GM19467 (cell line): Measurements from ENCODE around the gene PTPRN2.
"Not testable (repeated sequence)": the region's sequence is repeated elsewhere in the genome, so short reads cannot be mapped to it uniquely, and the experiment has no call there.

Experiments used
- ATAC-seq: cut with Tn5 transposase; IDR thresholded peaks from one replicate; pipeline ENCODE4 v1.9.1; 2021; ENCODE audit warnings: mild to moderate bottlenecking, moderate library complexity; ENCODE audit not compliant: unreplicated experiment

PTPRN2 gene

GRCh38 chr7:158206341-158206740, 381.3 kb downstream of the PTPRN2 start:
- no peak for ATAC-seq

GRCh38 chr7:158204453-158204852, 383.2 kb downstream of the PTPRN2 start:
- no peak for ATAC-seq

- ATAC-seq, result not testable (repeated sequence)
Observed at GRCh38 chr7:158203948-158204347, 383.7 kb downstream of the PTPRN2 start.

GRCh38 chr7:158194365-158194900, 393.2 kb downstream of the PTPRN2 start:
- no peak for ATAC-seq

DNA sequence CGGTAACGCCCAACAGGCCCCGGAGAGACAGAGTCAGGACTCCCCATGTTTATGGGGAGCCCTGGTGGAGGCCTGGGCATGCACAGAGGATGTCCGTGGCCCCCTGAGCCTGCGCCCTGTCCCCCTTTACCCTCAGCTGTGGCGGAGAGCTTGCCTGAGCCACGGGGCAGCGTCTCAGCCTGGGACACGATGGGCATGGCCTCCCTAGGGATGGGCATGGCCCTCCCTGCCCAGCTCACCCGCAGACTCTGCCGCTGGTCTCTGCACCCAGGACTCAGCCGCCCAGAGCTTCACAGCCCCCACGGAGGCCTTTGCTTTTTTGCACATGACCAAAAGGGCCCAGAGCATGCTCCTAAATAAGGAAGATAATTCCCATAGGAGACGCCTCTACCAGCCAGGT, 394.2 kb downstream of the PTPRN2 start:
- no peak for ATAC-seq

- no peak for ATAC-seq
Observed at GRCh38 chr7:158192956-158193355, 394.7 kb downstream of the PTPRN2 start.

DNA sequence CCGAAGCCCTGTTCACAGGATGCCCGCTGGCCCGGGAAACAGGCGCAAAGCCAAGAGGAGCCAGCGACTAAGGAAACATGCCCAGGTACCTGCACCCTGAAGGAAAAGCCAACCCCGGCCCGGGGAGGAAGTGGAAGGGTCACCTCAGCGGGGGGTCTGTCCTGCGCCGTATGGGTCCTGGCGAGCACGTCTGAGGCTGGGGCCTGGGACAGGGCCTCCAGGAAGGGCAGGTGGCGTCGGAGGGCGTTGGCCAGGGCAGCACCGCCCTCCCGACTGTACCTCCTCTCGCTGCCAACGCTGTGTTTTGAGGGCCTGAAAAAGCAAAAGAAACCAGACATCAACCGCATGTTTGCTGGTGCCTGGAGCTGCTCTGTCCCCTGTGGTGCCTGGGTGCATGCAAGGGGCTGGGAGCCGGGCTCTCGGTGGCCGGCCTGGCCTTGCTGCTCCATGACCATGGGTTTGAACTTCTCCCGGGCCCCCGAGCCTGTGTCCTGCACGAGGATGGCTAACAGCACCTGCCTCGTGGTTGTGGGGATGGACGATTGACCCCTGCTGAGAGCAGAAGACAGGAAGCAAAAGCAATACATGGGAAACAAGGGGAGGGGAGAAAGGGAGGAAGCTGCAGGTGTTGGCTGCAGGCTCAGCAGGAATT, 395.3 kb downstream of the PTPRN2 start:
- no peak for ATAC-seq

DNA sequence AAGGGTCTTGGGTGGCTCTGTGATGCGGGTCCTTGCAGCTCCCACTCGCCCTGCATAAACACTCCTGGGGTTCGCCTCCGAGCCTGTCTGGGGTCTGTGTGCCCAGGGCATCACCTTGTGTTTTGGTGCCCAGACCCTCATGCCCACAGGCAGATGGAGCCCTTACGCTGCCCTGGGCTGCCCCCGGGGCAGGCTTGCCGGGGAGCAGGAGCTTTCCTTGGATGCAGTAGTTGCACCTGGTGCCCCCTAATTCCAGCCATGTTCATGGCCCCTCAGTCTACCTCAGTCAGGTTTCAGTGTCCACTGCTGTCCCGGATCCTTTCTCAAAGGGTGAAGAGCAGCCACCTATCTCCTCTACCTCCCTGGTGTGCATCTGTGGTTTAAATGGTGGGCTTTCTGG, 396.0 kb downstream of the PTPRN2 start:
- no peak for ATAC-seq

GRCh38 chr7:158190756-158191155, 396.9 kb downstream of the PTPRN2 start:
- no peak for ATAC-seq

GRCh38 chr7:158188676-158189075, 398.9 kb downstream of the PTPRN2 start:
- ATAC-seq, result no peak

DNA sequence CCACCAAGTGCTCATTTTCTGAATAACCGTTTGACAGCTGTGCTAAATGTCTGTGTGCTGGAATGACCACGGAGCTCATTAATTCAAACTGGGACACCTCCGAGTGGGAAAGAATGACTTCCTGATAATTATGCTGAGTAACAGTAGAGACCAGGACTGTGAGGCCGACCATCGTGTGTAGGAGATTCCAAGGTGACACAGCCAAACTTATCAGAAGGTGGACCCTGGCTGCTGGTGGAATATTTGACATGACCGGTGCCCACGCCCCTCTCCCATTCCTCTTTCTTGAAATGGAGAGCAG, 400.0 kb downstream of the PTPRN2 start:
- ATAC-seq, result no peak

GRCh38 chr7:158186864-158187693, 400.5 kb downstream of the PTPRN2 start:
- no peak for ATAC-seq

- no peak for ATAC-seq
Observed at GRCh38 chr7:158186406-158186805, 401.2 kb downstream of the PTPRN2 start.

DNA sequence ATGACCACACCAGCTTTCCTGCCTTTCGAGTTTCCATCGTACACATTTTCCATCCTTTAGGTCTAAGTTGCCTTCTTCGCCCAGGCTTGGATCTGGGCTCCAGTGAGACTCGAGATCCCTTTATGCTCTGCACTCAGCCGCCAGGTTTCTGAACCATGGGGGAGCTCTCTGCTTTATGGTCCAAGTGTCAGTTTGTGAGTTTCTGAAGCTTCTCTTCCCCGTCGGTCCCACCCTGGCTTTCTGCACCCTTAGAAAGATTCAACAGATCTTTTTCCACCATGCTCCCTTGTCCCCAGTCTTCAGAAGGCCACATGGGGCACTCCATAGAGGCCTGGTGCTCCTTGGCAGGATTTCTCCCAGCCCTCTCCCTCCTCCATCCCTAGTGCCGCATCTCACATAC, 402.0 kb downstream of the PTPRN2 start:
- ATAC-seq, result no peak

GRCh38 chr7:158183431-158183830, 404.2 kb downstream of the PTPRN2 start:
- no peak for ATAC-seq

GRCh38 chr7:158176561-158177173, 411.0 kb downstream of the PTPRN2 start:
- no peak for ATAC-seq

DNA sequence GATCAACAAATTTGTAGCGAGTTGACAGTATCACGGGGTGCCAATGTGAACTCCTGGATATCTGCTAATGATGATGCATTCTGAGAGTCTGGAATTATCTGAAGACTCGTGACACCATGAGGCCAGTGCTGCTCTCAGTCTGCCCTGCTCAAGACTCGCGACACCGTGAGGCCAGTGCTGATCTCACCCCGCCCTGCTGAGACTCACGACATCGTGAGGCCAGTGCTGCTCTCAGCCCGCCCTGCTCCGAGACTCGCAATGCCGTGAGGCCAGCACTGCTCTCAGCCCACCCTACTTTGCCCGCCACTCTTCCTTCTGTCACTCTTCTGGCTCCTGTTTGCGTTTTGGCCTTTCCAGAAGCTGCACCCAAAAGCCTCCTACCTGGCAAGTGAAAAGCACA, 411.8 kb downstream of the PTPRN2 start:
- no peak for ATAC-seq

DNA sequence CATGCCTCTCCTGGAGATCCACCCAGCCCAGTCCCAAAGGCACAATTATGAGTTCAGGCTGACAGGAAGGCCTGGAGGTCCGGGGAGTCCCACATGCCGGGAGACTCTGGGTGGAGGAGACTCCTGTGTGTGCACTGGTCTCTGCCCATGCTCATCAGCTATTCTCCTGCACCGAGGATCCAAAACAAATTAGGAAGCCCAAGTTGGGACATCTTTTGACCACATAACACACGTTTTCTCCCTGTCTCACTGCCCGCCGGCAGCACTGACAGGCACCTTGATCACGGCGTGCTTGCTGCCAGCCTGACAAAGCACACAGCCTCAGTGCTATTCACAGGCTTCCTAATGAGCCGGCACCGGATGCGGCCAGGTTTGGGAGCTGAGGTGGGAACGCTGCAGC, 412.7 kb downstream of the PTPRN2 start:
- no peak for ATAC-seq

DNA sequence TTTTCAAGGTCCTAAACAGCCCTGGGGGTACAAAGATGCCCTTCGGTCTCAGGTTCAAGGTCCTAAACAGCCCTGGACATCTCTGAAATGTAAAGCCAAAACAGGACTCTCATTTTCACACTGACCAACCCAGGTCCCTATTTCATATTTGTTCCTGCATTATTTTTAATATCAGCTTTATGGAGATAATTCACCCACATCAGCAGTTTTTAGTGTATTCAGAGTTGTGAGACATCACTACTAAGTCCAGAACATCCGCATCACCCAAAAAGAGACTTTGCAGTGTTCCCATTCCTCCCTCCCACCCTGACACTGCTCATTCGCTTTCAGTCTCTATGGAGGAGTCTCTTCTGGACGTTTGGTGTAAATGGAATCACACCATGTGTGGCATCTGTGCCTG, 420.2 kb downstream of the PTPRN2 start:
- ATAC-seq, result no peak

- ATAC-seq, result no peak
Observed at GRCh38 chr7:158166386-158167340, 421.0 kb downstream of the PTPRN2 start.

GRCh38 chr7:158165711-158166110, 421.9 kb downstream of the PTPRN2 start:
- ATAC-seq, result no peak
